OCI-M1 (cell line): ENCODE data around the gene IFNK.

ENCODE experiments used
- DNase-seq: peaks from one replicate; lab custom pipeline; 2025; lab: John Stamatoyannopoulos, UW

The IFNK gene

GRCh38 chr9:27538647-27539046 lies 14.6 kb downstream of the IFNK start:
- DNase-seq, result peak; percentile 50

GRCh38 chr9:27539479-27540441 lies 15.7 kb downstream of the IFNK start:
- DNase-seq, result peak; percentile 10

GRCh38 chr9:27540502-27540901 lies 16.4 kb downstream of the IFNK start:
- DNase-seq, result no peak

- no peak for DNase-seq
Observed at GRCh38 chr9:27541740-27542139, 17.6 kb downstream of the IFNK start.

DNA sequence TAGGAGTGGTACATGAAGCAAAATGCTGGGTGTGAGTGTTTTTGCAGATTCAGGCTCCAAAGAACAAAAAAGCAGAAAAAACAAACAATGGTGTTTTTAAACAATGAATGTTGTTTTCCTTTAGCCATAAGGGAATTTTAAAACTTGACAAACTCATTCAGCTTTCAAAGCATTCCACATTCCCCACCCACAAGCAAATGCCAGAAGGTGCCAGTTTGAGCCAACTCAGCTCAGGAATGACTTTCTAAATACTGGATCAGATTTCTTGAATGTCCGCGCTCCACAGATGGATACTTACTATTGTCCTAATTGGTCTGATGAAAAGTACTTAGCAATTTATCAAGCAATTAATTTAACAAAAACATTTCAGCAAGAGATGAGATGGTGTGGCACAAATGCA lies 18.4 kb downstream of the IFNK start:
- no peak for DNase-seq

GRCh38 chr9:27545471-27545870 lies 21.4 kb downstream of the IFNK start:
- DNase-seq, result no peak

- peak; percentile 69 for DNase-seq
Observed at GRCh38 chr9:27548055-27548741, 24.1 kb downstream of the IFNK start.

DNA sequence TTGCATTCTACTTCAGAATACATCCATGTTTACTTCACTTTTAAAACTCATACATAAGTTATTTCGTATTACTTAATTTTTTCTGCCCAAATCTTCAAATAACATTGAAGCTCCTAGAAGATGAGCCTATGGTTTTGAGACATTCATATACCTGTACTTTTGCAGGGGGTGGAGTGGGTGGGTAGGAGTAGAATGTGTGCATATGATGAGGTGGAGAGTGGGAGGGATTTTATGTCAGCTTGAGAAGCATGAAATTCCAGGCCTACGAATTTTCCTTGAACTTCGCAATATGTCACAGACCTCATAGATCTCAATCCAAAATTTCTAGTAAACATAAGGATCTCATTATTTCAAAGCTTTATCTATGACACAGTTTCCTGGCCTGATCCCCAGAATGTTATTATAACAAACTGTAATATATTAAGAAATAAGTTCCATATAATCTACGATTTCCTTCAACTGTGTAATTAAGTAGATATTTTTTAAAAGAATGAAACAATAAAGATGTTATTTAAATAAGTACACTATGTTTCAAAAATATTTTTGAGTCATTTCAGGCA lies 25.2 kb downstream of the IFNK start:
- no peak for DNase-seq

GRCh38 chr9:27554712-27555111 lies 30.6 kb downstream of the IFNK start:
- no peak for DNase-seq

DNA sequence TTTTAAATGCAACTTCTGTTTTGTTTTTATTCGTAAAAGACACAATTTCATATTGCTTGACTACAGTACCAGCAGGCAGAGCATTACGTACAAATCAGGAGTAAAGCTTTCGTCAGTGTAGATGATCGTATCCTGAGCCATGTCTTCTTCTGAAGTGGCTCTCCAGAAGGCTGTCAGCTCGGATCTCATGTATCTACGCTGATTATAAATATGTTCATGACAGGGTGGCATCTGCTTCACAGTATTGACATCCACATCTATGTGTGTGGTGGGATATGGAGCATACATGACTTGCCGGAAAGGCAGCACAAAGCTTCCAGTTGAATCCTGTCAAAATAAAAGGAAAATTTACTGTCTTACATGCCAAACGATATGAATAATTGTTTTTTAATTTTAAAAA lies 32.4 kb downstream of the IFNK start:
- no peak for DNase-seq

DNA sequence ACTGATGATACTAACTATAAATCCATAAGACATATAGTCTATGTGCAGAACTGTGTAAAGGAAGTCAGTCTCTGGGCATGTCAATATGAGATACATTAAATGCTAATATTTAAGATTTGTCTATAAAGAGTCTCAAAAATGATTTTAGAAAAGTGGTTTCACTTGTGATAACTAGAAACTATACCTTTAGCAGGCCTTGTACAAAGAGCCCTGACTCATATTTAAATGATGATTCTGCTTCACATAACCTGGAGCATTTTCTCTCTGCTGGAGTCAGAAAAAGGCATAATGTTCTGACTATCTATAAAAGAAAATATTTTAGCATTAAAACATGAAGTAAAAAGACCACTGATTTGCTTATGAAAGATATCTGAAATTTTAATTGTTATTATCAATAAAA lies 34.2 kb downstream of the IFNK start:
- DNase-seq, result no peak

GRCh38 chr9:27560457-27560856 lies 36.4 kb downstream of the IFNK start:
- DNase-seq, result no peak

GRCh38 chr9:27561685-27562084 lies 37.6 kb downstream of the IFNK start:
- no peak for DNase-seq

GRCh38 chr9:27563738-27564430 lies 39.8 kb downstream of the IFNK start:
- no peak for DNase-seq

DNA sequence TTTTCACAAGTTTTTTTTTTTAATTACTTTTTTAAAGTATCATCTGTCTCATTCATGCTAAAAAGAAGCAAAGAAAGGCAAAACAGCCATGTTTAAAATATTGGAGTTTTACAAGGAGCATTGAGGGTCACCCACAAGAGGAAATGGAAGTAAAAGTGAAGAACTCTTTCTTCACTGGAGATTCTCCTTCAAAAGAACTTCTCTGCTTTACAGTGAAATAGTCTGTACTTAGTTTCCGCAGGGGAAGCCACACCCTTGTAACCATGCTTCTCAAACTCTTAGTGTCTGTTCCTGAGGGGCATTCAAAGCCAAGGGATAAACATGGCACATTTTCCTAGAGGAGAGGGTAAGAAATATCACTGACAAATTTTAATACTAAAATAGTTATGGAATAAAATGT lies 40.6 kb downstream of the IFNK start:
- no peak for DNase-seq

DNA sequence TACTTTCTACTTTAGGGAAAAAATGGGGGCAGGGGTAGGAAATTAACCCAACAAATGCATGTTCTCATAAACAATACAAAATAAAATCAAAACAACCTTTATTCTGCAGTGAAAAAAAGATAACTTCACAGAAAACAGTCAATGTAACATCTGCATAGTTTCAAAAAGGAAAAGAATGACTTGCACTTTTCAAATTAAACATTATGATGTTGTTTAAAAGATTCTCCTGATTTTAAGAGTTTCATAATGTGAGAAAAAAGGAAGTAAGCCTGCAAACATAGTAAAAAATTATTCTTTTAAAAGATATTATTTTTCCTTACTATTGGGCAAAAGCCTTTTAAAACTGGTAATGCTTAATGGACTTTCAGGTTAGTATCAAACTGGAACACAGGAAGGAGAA lies 41.6 kb downstream of the IFNK start:
- DNase-seq, result peak; percentile 16

DNA sequence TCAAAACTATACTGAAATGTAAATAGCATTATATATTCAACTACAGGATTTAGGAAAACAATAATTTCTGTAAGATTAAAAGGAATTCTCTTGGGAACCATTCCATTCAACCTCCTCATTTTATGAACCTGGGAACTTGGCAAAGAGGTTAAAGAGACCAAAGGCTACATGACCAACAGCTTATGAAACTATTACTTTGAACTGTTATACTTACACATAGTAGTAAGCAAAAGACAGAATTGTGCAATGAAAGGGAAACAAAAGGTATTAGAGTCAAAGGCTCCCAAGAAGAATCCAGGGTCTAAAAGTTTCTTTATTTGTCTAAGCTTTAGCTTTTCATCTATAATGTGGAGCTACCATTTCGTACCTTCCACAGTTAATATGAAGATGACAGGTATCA lies 42.0 kb downstream of the IFNK start:
- DNase-seq, result no peak

DNA sequence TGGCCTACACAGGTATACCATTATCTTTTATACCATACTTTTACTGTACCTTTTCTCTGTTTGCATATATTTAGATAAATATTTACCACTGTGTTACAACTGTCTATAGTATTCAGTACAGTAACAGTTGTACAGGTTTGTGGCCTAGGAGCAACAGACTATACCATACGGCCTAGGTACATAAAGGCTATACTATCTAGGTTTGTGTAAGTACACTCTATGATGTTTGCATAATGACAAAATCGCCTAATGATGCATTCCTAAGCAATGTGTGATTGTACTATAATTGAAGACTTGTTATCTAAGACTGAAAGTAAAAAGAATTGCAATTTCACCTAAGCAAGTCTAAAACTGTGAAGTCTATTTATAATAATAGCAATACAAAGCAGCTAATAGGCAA lies 45.3 kb downstream of the IFNK start:
- DNase-seq, result no peak

- DNase-seq, result no peak
Observed at GRCh38 chr9:27571011-27571410, 46.9 kb downstream of the IFNK start.

DNA sequence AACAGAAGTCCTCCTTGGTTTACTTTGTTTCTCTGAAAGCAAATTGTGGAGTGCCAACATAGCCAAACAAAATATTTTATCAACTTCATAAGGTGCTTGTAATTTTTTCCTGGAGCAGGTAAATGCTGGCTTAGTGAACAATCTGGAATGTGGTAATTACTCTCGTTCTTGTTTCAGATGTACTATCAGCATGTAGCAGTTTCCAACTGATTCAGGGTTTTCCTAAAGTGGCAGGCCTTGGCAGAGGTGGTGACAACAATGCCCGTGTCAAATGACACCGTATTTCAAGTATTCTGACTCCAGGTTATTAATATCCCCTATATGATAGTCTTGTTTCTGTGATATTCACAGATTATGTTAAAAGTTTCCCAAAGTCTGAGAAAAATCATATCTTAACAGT lies 48.0 kb downstream of the IFNK start:
- no peak for DNase-seq

DNA sequence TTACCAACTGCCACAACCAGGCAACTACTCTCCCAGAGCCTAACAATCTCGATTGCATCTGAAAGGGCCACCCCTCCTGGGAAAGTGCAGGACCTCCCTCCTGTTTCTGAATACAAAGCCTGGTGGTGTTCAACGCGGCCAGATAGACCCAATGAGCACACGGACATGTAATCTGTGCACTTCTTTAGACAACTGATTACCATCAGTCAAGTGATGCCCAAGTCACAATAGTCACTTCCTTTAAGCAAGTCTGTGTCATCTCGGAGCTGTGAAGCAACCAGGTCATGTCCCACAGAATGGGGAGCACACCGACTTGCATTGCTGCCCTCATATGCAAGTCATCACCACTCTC lies 48.5 kb downstream of the IFNK start:
- DNase-seq, result peak; percentile 69

DNA sequence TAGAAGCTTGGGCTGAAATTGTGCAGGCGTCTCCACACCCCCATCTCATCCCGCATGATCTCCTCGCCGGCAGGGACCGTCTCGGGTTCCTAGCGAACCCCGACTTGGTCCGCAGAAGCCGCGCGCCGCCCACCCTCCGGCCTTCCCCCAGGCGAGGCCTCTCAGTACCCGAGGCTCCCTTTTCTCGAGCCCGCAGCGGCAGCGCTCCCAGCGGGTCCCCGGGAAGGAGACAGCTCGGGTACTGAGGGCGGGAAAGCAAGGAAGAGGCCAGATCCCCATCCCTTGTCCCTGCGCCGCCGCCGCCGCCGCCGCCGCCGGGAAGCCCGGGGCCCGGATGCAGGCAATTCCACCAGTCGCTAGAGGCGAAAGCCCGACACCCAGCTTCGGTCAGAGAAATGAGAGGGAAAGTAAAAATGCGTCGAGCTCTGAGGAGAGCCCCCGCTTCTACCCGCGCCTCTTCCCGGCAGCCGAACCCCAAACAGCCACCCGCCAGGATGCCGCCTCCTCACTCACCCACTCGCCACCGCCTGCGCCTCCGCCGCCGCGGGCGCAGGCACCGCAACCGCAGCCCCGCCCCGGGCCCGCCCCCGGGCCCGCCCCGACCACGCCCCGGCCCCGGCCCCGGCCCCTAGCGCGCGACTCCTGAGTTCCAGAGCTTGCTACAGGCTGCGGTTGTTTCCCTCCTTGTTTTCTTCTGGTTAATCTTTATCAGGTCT lies 49.0 kb downstream of the IFNK start, which contains the start of gene C9orf72:
Gene C9orf72 (minus strand): TSS at position 564 of the 716 bp plus-strand sequence. CDS start 6,361 bp downstream, outside the sequence.
- peak; percentile 94 for DNase-seq
